HG03575 (cell line): ENCODE measurements around the gene EIF5A.
"Not testable (repeated sequence)": the region's sequence is repeated elsewhere in the genome, so short reads cannot be mapped to it uniquely, and the experiment has no call there.

Source experiments
- ATAC-seq: cut with Tn5 transposase; IDR thresholded peaks from one replicate; pipeline ENCODE4 v1.9.1; 2021; ENCODE audit not compliant: unreplicated experiment, insufficient number of reproducible peaks, low FRiP score; ENCODE audit errors: extremely low read depth

The EIF5A gene

DNA sequence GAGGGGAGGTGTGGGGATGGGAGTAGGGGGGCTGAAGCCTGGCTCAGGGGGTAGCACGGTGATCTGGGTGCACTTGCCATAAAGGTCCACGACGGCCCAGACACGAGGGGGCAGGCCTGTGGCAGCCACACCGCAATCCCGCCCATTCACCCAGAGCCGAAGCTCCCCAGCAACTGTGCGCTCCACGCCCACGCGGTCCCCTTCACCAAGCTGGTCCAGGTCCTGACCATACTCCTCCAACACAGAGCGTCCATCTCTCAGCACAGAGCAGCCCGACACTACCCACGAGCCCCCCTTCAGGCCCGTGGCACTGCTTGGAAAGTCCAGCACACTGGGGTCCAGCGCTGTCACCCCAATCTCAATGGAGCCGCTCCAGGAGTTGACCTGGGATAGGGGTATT, 20.1 kb downstream of the EIF5A start:
- no peak for ATAC-seq

DNA sequence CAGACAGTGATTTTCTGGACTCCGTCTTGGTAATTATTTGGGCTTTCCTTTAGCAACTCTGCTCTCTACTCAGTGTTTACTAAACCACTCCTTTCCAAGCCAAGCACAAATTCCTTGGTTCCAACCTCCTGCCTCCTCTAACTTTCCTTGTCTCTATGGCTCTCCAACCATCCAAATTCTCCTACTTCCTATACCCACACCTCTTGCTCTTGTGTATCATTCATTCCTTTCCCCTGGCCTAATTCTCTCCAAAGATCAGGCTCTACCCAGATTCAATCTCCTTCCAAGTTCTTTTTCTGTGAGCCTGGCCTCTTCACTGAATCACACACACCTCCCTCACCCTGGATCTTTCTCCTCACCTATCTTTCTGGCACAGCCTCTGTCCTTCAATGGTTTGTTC, 20.6 kb downstream of the EIF5A start:
- ATAC-seq = no peak

DNA sequence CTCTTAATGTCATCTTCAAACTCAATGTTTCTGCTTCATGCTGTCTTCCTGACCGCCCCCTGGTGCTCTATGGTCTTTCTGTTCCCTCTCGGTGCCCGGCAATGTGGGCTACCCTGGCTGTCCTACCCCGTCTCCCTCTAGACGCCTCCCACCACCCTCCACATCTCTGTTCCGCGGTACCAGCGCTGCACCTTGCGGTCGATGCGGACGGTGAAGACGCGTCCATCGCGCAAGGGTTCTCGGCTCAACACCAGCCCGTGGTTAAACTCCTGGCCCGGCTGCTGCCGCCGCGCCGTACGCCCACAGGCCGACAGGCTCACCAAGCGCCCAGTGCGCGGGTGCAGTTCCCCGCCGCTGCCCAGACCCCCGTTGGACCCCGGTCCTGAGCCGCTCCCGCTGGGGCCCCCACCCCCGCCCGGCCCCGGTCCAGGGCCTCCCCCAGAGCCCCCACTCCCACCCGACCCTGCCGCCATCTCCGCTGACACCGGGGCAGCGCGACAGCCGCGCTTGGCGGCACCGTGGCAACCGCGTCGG, 21.5 kb downstream of the EIF5A start, which contains the start of gene NEURL4:
TSS of gene NEURL4 (minus strand) at position 496 of the 534 bp plus-strand sequence. CDS start at position 473, 23 bp downstream.
- no peak for ATAC-seq

DNA sequence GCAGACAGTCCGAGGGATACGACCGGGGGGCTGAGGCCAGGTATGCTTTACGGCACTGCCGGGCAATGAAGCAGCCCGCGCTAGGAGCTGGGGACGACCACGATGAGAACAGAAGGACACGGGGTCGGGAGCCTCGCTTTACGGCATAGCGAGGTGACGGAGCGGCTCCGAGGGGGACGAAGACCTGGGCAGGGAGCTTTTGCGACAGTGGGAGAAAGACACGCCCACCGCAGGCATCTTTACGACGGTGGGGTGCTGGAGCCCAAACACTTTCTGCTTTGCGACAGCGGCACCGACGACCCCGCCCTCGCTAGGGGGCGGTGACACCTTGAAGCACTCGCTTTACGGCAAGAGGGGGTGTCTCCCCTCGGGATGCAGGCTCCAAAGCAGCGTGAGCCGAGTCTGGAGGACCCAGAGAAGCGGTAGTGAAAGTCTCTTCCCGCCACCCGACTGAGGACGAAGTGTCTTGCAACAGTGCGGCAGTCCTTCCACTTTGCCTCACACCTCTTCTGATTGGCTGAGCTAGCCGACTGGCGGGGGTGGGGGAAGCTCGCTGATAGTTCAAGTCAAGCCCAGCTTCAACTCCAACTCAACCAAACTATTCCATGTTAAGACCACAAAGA, 22.1 kb downstream of the EIF5A start:
- ATAC-seq = no peak

DNA sequence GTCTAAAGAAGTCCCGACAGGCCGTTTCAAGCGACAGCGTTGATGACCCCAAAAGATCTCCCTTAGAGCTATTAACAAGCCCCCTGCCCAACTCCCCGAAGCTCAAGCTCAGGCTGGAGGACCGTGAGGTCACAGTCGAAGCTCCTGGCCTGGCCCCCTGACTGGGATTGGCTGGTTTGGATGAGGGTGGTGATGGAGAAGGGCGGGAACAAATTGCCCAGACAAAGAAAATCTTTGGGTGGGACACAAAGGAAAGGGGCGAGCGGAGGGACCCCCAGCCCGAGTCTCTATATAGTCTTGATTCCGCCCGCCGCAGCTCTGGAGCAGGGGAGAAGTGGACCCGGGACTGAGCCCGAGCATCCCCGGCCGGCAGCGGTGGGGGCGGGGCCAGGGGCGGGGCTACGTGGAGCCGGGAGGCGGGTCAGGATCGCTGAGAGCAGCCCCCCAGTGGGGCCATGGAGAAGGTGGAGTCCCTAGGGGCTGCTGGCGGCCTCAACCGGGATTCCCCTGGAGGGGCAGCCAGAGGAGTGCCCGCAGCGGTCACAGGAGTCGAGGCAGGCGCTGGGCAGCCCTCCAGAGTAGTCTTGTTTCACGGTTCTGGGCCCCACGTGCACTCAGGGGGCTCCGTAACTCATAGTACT, 22.7 kb downstream of the EIF5A start:
- ATAC-seq = no peak

DNA sequence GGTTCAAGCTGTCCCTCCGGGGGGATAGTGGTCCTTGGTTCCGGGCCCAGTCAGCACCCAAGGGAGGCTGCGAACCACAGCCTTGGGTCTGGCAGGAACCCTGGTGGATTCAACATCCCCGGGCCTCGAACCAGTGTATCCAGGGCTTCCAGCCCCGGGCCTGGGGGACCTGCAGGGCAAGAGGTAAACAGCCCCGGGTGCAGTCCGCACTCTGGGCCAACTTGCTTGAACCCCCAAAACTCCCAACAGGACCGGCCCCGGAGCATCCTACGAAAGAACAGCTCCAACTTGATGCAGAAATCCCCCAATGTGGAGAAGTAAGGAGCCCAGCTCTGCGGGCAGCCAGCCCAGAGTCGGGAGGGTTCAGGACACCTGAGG, 23.2 kb downstream of the EIF5A start:
- no peak for ATAC-seq

DNA sequence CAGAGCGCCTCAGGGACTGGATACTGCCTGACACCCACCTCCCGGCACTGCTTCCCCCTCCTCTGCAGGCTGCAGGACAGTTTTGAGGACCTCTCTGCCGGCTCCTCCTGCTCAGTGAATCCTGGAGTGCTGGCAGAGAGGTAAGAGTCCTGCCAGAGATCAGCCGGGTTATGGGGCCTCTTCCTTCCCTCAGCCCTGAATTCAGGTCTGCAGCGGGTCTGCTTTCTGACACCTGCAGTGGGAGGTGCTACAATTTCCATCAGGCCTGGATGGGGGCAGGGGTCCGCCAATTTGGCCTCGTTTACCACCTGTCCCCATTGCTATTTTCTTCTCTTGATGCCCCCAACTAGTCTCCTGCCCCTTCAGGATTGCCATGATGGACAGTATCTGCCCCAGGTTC, 24.7 kb downstream of the EIF5A start:
- no peak for ATAC-seq

DNA sequence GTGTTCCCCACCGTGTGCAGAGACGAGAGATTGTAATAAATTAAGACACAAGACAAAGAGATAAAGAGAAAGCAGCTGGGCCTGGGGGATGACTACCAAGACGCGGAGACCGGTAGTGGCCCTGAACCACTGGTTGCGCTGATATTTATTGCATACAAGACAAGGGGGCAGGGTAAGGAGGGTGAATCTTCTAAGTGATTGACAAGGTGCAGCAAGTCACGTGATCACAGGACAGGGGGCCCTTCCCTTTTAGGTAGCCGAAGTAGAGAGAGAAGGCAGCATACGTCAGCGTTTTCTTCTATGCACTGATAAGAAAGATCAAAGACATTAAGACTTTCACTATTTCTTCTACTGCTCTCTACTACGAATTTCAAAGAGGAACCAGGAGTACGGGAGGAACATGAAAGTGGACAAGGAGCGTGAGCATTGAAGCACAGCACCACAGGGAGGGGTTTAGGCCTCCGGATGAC, 25.2 kb downstream of the EIF5A start:
- not testable (repeated sequence) for ATAC-seq

DNA sequence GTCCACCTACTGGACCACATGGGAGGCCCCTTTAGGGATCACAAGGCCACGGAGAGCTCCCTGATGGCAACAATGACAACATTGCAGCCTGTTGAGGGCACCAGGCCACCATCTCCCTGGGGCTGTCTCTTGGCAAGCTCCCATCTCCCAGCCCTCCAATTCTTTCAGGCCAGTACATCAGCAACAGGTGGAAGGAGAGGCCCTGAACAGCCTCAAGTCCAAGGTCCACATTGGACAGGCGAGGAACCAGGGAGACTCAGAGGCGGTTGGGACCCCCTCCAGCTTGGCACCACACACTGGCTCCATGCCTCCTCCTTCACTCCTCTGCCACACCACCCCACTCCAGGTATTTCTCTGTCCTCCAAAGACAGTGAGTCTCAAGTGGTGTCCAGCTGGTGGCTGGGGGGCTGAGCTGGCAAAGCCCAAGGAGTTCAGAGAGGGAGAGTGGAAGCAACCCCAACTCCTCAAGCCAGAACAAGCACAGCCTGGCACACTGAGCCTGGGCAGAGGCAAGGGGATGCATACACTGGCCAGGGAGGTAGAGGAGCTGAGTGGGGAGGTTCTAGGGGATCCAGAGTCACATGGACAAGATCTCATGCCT, 27.6 kb downstream of the EIF5A start:
- no peak for ATAC-seq

DNA sequence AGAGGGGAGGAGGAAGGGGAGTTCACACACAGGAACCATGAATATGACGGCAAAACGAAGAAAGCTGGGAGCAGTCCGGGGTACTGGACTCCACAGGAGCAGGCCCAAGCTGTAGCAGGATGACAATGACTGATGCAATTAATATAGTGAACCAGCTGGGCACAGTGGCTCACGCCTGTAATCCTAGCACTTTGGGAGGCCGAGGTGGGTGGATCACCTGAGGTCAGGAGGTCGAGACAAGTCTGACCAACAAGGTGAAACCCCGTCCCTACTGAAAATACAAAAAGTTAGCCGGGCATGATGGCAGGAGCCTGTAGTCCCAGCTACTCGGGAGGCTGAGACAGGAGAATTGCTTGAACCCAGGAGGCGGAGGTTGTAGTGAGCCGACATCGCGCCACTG, 28.3 kb downstream of the EIF5A start:
- not testable (repeated sequence) for ATAC-seq

DNA sequence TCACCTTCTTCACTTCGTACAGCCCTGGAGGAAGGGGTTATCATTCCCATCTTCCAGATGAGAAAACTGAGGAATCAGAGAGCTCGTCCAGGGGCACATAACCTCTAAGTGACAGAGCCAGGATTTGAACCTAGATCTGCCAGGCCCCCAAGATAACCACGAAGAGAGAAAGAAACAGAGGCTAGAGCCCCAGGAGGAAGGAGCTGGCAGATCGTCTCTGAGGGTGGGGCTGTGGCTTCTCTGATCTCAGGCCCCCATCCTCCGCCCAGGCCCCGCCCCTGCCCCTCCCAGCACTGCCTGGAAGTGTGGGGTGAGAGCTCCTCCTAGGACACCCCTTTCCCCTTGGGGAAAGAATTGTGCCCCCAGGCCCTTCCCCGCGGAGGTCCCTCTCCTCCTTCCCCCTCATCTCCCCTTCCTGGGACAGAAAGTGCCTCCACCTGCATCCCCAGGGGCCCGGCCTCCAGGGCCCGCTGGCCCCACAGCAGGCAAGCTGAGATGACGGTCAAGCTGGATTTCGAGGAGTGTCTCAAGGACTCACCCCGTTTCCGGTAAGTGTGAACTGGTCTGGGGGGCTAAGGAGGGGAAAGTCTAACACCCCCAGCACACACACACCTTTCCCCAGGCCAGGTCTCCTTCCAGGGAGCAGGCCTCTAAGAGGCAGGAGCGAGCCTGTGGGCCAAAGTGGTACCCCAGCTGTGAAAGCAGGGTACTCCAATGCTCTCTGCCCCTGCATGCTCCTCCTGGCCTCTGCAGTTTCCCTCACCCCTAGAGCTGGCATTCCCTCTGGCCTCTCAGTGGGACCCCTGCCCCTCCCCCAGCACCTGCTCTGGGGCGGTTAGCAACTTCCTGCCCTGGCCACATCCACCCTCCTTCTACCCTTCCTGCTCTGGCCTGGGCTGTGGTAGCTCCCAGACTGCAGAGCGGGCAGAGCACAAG, 29.1 kb downstream of the EIF5A start, which contains the start of gene ACAP1:
TSS of gene ACAP1 (plus strand) at position 290 of the 936 bp plus-strand sequence. CDS start at position 496, 206 bp downstream.
- no peak for ATAC-seq

DNA sequence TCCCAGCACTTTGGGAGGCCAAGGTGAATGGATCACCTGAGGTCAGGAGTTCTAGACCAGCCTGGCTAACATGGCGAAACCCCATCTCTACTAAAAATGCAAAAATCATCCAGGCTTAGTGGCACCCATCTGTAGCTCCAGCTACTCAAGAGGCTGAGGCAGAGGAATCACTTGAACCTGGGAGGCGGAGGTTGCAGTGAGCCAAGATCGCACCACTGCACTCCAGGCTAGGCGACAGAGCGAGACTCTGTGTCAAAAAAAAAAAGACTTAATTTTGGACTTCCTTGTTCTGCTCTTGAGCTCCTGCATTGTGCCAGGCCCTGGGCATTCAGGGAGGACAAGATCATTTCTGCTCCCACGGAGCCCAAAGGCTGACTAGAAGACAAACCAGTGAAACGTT, 30.2 kb downstream of the EIF5A start:
- not testable (repeated sequence) for ATAC-seq

DNA sequence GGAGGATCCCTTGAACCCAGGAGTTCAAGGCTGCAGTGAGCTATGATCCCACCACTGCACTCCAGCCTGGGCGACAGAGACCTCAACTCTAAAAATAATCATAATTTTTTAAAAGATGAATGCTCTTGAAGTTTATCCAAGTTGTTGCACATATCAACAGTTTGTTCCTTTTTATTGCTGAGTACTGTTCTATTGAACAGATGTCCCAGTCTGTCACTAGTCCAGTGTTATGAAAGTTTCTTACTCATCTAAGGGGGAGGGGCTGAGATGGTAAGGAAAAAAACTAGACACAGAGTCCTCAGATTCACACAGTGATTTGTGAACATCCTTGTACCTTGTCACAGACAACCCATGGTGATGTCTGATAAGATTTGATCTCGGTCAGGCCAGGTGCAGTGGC, 32.8 kb downstream of the EIF5A start:
- ATAC-seq = no peak

DNA sequence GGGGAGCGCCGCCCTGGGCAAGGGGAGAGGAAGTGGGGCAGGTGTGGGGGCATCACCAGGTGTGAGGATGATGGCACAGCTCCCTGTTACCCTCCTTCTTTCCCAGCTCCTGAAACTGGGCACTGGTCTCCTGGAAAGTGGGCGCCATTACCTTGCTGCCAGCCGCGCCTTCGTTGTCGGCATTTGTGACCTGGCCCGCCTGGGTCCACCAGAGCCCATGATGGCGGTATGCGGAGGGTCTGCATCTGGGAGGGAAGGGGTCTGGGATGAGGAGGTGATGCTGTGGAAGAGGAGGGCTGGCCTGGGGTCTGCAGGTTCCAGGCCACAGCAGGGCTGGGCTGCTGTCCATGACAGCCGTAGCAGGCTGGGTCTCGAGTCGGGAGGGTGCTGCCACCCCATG, 34.4 kb downstream of the EIF5A start:
- no peak for ATAC-seq

DNA sequence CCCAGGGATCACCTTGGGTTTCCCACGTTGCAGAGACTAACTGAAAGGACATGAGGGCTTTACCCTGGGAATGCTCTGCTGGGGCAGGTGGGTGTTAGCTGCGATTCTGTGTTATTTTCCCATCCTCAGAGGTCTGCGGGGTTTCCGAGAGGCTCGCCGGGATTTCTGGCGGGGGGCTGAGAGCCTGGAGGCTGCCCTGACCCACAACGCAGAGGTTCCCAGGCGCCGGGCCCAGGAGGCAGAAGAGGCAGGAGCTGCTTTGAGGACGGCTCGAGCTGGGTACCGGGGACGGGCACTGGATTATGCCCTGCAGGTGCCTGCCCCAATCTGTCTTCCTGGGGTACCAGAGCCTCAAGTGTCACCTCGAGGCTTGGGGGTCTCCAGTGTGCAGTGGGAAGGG, 35.8 kb downstream of the EIF5A start:
- no peak for ATAC-seq

DNA sequence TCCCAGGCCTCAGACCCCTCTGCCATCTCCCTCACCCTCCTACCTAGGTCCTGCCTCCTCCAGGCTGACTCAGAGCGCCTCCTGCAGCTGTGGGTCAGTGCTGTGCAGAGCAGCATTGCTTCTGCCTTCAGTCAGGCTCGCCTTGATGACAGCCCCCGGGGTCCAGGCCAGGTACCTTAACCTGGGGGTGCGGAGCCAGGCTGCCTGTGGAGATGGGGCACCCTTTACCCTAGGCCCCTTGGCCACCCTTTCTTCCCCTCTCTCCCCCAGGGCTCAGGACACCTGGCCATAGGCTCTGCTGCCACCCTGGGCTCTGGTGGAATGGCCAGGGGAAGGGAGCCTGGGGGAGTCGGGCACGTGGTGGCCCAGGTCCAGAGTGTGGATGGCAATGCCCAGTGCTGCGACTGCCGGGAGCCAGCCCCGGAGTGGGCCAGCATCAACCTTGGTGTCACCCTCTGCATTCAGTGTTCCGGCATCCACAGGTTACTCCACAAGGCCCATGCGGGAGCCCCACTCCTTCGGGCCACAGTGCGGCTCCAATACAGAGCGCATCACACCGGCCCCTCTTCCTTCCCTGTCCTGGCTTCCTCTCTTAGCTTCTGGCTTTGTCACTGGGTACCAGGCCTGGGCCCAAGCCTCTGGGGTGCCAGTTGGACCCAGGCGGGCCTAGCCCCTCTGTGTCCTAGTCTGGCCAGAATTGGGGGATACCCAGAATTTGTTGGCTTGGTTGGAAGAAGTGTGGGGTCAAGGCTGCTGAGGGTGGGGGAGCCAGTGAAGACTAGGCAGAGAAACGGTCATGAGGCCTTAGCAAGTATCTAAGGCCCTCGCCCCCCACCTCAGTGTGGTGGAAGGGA, 39.6 kb downstream of the EIF5A start:
- no peak for ATAC-seq

DNA sequence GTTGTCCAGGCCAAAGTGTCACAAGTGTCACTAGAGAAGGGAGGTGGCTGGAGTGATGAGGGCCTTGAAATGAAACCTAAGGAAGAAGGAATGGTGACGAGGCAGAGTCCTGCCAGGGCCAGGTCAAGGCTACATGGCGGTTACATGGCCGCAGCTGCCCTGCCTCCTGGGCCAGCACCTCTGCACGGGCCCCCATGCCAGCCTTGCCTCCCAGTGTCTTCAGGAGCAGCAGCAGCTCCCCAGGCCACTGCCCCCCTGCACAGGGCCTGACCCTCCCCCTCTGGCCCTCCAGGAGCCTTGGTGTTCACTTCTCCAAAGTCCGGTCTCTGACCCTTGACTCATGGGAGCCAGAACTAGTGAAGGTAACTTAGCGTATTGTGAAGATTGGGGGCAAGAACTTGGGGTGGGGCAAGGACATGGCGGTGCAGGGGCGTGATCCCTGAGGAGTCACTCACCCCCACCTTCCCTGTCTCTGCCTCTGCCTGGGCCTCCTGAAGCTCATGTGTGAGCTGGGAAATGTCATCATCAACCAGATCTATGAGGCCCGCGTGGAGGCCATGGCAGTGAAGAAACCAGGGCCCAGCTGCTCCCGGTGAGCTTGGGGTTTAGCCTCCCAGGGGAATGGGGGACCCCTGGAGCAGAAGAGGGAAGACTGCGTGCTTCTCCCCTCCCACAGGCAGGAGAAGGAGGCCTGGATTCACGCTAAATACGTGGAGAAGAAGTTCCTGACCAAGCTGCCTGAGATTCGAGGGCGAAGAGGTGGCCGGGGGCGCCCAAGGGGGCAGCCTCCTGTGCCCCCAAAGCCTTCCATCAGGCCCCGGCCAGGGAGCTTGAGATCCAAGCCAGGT, 40.4 kb downstream of the EIF5A start:
- ATAC-seq = no peak
